Measurements from ENCODE around the gene EFCAB9. TPM values are rescaled to one million over a fixed set of nuclear protein-coding genes. Genes with fewer than 3 reads are reported as not detected.

Gene EFCAB9
- total and polyA plus RNA-seq, 7 donors, result 0.08 TPM; not detected in 6

DNA sequence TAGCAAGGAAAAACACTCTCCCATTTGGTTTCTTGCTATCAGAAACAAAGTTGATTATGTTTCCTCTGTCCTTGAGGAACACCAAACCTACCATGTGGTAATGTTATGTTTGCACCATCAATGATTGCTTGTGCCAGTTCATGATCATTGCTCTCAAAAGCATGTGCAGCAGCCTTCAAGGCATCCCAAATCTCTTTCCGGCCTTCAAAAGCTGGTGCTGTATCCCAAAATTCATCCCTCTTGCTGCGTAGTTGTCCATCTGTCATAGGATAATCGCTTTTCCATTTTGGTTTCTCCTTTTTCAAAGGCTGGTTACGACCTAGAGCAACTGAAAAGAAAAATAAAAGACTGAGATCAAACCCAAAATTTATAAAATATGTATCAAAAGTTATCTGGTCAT, 40.1 kb downstream of the EFCAB9 start:
- Histone ChIP-seq H3K36me3 (ENCODE audit: insufficient read depth in 1 of 2, low read depth in 1 of 2) (peaks cover 3 to 37% of the 10 kb centered on the region in 2 donors), H3K27ac (no peak overlapping the region), H3K4me1 (peaks cover 10% of the 10 kb centered on the region), H3K9me3 (no peaks in the 10 kb centered on the region), H3K4me3 (no peak overlapping the region), H3K27me3 (ENCODE audit: insufficient read depth in 3 of 3, low read length in 2 of 3) (no peaks in the 10 kb centered on the region)
- no peak for TF ChIP-seq CTCF (IDR thresholded peaks at IDR 0.05)
- intact Hi-C loops (cut with DNase I), result no loop called here
- no peak for DNase-seq
- 97 to 98% (median 97%) methylated on average over 4 of the region's 4 CpGs for WGBS, 3 donors
- ATAC-seq, result no peak

- peaks cover 10% of the 10 kb centered on the region for H3K4me1 ChIP-seq
- intact Hi-C loops (cut with DNase I), result no loop called here
- no peak for ATAC-seq
These were observed 41.3 kb downstream of the EFCAB9 start for GRCh38 chr5:172235132-172235780.

DNA sequence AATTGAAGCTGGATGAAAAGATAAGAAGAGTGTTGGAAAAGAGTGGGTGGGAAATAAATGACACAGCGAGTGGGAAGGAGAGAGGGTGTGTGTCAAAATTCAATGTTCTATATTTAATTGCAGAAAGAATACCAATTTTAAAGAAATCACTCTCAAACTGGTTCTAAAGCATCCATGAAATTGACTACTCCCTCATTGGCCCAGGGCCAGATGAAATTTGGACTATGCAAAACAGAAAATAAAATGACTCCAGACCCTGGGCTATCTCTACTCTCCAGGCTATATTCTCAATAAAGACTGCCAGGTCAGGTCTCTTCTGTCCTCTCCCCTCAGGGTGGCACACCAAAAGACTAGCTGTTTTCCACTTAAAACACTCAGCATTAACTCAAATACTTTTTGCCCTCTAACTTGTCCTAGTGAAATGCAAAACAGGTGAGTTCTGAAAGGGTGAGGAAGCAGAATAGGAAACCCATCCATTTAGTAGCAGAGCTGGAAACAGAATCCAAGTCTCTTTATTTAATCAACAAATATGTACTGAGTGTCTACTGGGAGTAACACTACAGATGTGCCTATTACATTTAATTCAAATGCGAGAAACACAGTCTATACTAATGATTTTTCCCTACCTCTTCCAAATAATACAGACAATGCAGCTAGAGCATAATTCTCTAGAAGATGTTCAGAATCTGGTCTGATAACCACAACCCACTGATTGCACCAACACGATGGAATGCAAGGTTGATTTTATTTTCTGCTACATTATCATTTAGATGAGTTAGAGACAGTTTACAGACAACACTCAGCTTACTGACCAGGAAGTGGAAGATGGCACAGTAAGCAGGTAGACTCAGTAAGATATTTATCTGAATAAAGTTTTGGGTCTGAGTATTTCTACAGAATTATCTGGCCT, 42.1 kb downstream of the EFCAB9 start:
- Histone ChIP-seq H3K36me3 (ENCODE audit: insufficient read depth in 1 of 2, low read depth in 1 of 2) (peaks cover 3 to 32% of the 10 kb centered on the region in 2 donors), H3K27me3 (ENCODE audit: insufficient read depth in 3 of 3, low read length in 2 of 3) (no peaks in the 10 kb centered on the region), H3K4me3 (no peak overlapping the region), H3K4me1 (peaks cover 10% of the 10 kb centered on the region), H3K9me3 (no peaks in the 10 kb centered on the region), H3K27ac (no peak overlapping the region)
- no peak for TF ChIP-seq CTCF (IDR thresholded peaks at IDR 0.05)
- ATAC-seq, result no peak
- intact Hi-C loops (cut with DNase I), result no loop called here
- 61 to 69% (median 64%) methylated on average over 3 of the region's 3 CpGs for WGBS, 3 donors
- DNase-seq, result no peak

More at GRCh38 chr5:172235132-172235780, 41.3 kb downstream of the EFCAB9 start:
- H3K4me3 ChIP-seq, result no peak overlapping the region
- H3K36me3 ChIP-seq (ENCODE audit: insufficient read depth in 1 of 2, low read depth in 1 of 2), result peaks cover 3 to 37% of the 10 kb centered on the region in 2 donors
- H3K27me3 ChIP-seq (ENCODE audit: insufficient read depth in 3 of 3, low read length in 2 of 3), result no peaks in the 10 kb centered on the region
- no peak overlapping the region for H3K27ac ChIP-seq
- H3K9me3 ChIP-seq, result no peaks in the 10 kb centered on the region
- 42 to 70% (median 53%) methylated on average over 4 of the region's 4 CpGs for WGBS, 3 donors
- no peak for DNase-seq
- no peak for TF ChIP-seq CTCF (IDR thresholded peaks at IDR 0.05)

DNA sequence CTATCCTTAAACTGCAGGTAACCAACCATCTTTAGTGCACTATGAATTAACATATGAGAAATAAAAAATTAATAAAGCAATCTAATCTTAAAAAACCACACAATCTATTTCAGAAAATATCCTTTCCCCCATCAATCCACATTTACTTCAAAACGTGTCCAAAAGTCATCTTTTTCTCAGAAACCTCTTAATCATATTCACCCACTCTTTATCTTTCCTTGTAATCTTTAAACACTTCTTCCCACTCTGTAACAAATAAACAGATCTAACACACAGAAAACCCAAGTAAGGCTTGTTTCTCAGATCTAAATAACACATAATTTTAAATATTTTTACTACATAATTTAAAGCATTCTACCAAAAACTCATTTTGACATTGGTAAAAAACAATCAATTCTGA, 44.4 kb downstream of the EFCAB9 start:
- H3K27me3 ChIP-seq (ENCODE audit: insufficient read depth in 3 of 3, low read length in 2 of 3), result no peaks in the 10 kb centered on the region
- no peak for TF ChIP-seq CTCF (IDR thresholded peaks at IDR 0.05)
- peaks cover 2 to 9% of the 10 kb centered on the region in 2 donors for H3K36me3 ChIP-seq (ENCODE audit: insufficient read depth in 1 of 2, low read depth in 1 of 2)
- DNase-seq (no peak), ATAC-seq (no peak)
- intact Hi-C loops (cut with DNase I), result no loop called here
- no peak overlapping the region for H3K27ac ChIP-seq
- no peak overlapping the region for H3K4me3 ChIP-seq
- H3K9me3 ChIP-seq, result no peaks in the 10 kb centered on the region
- H3K4me1 ChIP-seq, result peaks cover 10% of the 10 kb centered on the region
- 67 to 73% (median 70%) methylated on average over 1 of the region's 1 CpG for WGBS, 3 donors
